ENCODE results near the gene CKMT1A.
A peak's percentile ranks its signal among the peaks of the same experiment; 100 is the strongest.
"Not testable (repeated sequence)": the region's sequence is repeated elsewhere in the genome, so short reads cannot be mapped to it uniquely, and the experiment has no call there.

Gene CKMT1A

GRCh38 chr15:43693148-43694022 is at the start of gene CKMT1A:
Gene CKMT1A, plus strand, starts transcription at chr15:43693859. Its CDS starts 192 bp downstream, at chr15:43694051.
- DNase-seq (ENCODE audit: low read depth in 2 of 2): not testable (repeated sequence)

GRCh38 chr15:43648649-43649429 is 44.8 kb upstream of the CKMT1A start, which contains the start of gene CATSPER2:
Gene CATSPER2, minus strand, starts transcription at chr15:43648844. Its CDS starts 783 bp downstream, at chr15:43648061.
- no peak for DNase-seq (ENCODE audit: low read depth in 2 of 2)

GRCh38 chr15:43649430-43649926 is 44.2 kb upstream of the CKMT1A start:
- DNase-seq (ENCODE audit: low read depth in 2 of 2): not testable (repeated sequence)

- not testable (repeated sequence) for DNase-seq (ENCODE audit: low read depth in 2 of 2)
These were observed 33.9 kb upstream of the CKMT1A start for GRCh38 chr15:43659727-43660126.

GRCh38 chr15:43662293-43662692 is 31.4 kb upstream of the CKMT1A start:
- not testable (repeated sequence) for DNase-seq (ENCODE audit: low read depth in 2 of 2)

GRCh38 chr15:43663333-43663732 is 30.3 kb upstream of the CKMT1A start:
- not testable (repeated sequence) for DNase-seq (ENCODE audit: low read depth in 2 of 2)

GRCh38 chr15:43666177-43666576 is 27.5 kb upstream of the CKMT1A start:
- DNase-seq (ENCODE audit: low read depth in 2 of 2): not testable (repeated sequence)

GRCh38 chr15:43674175-43674574 is 19.5 kb upstream of the CKMT1A start:
- not testable (repeated sequence) for DNase-seq (ENCODE audit: low read depth in 2 of 2)

GRCh38 chr15:43689604-43690301 is 3.9 kb upstream of the CKMT1A start:
- DNase-seq (ENCODE audit: low read depth in 2 of 2): not testable (repeated sequence)

- not testable (repeated sequence) for DNase-seq (ENCODE audit: low read depth in 2 of 2)
These were observed 980 bp upstream of the CKMT1A start for GRCh38 chr15:43692679-43693078.

- DNase-seq (ENCODE audit: low read depth in 2 of 2): no peak
These were observed 8.5 kb downstream of the CKMT1A start for GRCh38 chr15:43702174-43702573.

GRCh38 chr15:43702701-43703424 is 9.2 kb downstream of the CKMT1A start:
- DNase-seq (ENCODE audit: low read depth in 2 of 2): no peak

GRCh38 chr15:43710431-43711131 is 16.9 kb downstream of the CKMT1A start:
- DNase-seq (ENCODE audit: low read depth in 2 of 2): not testable (repeated sequence)

GRCh38 chr15:43723151-43723550 is 29.5 kb downstream of the CKMT1A start:
- no peak for DNase-seq (ENCODE audit: low read depth in 2 of 2)

- DNase-seq (ENCODE audit: low read depth in 2 of 2): not testable (repeated sequence)
These were observed 32.6 kb downstream of the CKMT1A start for GRCh38 chr15:43726306-43726705.

- DNase-seq (ENCODE audit: low read depth in 2 of 2): not testable (repeated sequence)
These were observed 34.5 kb downstream of the CKMT1A start for GRCh38 chr15:43728053-43728725.

GRCh38 chr15:43735416-43735815 is 41.8 kb downstream of the CKMT1A start:
- DNase-seq (ENCODE audit: low read depth in 2 of 2): no peak

GRCh38 chr15:43746245-43746902 is 52.7 kb downstream of the CKMT1A start, which contains the start of gene PDIA3:
Gene PDIA3, plus strand, starts transcription at chr15:43746438. Its CDS starts 102 bp downstream, at chr15:43746540.
- peak; percentile 78 to 90 for DNase-seq (ENCODE audit: low read depth in 2 of 2)

- not testable (repeated sequence) for DNase-seq (ENCODE audit: low read depth in 2 of 2)
These were observed 53.2 kb downstream of the CKMT1A start for GRCh38 chr15:43746903-43747309.
